Epithelial cell of esophagus (primary cell): ENCODE data around the gene PPP1R3D.

Experiments used
- DNase-seq: peaks from one replicate; pipeline ENCODE4 v3.0.0; 2010; ENCODE audit warnings: low read depth
- H3K4me3 ChIP-seq: 2 replicates; pipeline ENCODE4 v1.5.1; 2011; ENCODE audit warnings: mild to moderate bottlenecking, low read length, control low read depth
- TF ChIP-seq, protein P1 (sequence below): IDR thresholded peaks from 2 replicates; pipeline ENCODE4 v1.5.1; 2011; ENCODE audit warnings: low read depth, mild to moderate bottlenecking, low read length, control low read depth, inconsistent platforms; ENCODE audit not compliant: insufficient read depth; ENCODE audit errors: missing control alignments

Gene PPP1R3D

DNA sequence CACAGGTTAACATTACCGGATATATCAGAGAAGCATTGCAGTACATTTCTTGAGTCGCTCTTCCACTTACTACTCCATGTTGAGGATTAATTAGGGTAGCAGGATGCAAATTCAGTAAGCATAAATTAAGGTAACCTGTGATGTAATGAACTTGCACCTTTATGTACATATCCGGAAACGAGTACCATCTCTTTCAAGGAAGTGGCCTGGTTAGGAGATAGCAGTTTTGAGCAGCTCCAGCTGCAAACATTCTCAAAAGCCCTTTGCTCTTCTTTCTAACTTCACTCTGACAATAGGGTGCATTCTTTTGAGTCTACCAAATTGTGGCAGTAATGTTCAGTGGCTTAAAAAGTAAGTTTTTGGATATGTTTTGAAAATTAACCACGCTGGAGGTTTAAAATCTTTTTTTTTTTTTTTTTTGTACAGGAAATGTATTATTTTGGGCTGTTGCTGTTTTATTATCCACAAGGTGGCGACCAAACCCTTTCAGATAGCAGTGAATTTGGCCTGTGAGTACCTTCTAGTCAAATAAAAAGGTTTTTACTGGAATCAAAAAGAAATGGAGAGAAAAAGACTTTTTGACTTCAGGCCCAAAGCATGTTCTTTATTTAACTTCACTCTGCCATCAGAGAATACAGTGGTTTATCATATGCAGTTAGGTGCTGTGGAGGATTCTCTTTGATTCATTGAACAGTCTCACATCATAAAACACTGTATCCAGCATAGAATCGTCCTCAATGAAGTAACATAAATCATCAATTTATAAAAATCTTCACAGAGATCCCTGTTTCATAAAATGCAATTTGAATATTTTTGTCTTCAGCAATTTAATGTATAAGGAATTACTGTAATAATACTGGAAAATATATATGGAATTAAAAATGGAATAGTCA is 9.0 kb upstream of the PPP1R3D start:
- TF ChIP-seq, protein P1, sequence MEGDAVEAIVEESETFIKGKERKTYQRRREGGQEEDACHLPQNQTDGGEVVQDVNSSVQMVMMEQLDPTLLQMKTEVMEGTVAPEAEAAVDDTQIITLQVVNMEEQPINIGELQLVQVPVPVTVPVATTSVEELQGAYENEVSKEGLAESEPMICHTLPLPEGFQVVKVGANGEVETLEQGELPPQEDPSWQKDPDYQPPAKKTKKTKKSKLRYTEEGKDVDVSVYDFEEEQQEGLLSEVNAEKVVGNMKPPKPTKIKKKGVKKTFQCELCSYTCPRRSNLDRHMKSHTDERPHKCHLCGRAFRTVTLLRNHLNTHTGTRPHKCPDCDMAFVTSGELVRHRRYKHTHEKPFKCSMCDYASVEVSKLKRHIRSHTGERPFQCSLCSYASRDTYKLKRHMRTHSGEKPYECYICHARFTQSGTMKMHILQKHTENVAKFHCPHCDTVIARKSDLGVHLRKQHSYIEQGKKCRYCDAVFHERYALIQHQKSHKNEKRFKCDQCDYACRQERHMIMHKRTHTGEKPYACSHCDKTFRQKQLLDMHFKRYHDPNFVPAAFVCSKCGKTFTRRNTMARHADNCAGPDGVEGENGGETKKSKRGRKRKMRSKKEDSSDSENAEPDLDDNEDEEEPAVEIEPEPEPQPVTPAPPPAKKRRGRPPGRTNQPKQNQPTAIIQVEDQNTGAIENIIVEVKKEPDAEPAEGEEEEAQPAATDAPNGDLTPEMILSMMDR = peak; percentile 72
- H3K4me3 ChIP-seq = no peak overlapping the region
- peak; percentile 72 for DNase-seq

DNA sequence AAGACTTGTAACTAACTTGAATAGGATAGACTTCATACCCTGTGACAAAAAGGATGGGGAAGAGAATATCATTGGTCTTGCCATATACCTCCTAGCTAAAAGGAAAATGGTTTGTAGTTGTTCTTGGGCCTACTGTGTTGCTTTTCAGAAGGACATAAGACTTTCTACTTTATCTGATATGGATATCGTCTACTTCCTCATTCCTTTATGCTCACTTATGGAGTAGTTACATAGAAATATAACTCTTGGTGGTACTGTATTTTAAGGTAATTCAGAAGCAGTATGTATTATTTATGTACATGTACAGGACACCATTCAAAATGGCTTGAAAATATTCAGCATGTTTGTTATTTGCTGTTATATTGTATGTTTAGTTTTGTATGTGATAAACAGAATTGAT is 8.1 kb upstream of the PPP1R3D start:
- TF ChIP-seq, protein P1 = no peak
- DNase-seq = no peak
- no peak overlapping the region for H3K4me3 ChIP-seq

DNA sequence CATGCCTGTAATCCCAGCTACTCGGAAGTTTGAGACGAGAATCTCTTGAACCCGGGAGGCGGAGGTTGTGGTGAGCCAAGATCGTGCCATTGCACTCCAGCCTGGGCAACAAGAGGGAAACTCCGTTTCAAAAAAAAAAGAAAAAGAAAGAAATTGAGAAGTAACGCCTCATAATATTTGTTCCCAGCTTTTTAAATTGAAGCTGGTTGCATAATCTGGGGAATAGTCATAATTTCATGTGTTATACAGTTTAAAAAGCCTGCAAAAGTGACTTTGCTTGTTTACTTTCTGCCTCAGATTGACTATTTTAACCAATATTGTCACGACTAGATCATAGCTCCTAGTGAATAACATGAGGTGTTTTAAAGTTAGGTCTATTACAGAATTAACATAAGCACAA is 7.3 kb upstream of the PPP1R3D start:
- H3K4me3 ChIP-seq = no peak overlapping the region
- TF ChIP-seq, protein P1 = no peak
- DNase-seq = no peak

DNA sequence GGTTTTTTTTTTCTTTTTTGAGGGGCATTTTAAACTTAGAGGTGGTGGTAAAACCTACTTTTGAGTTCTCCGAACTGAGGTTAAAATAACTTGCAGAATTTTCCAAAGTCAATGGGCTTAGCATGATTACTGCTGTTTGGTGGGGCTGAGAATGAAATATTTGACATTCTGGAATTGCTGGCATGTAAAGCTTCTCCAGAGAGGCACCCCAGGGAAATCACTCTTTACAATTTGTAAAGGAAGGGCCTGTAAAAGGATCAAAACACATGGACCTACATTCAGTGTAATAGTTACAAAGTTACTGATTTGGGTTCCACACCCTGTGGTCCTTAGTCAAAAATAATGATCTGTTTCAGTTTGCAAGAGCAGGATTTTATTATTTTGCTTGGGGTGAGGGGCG is 5.6 kb upstream of the PPP1R3D start:
- no peak overlapping the region for H3K4me3 ChIP-seq
- DNase-seq = no peak
- TF ChIP-seq, protein P1 = no peak

DNA sequence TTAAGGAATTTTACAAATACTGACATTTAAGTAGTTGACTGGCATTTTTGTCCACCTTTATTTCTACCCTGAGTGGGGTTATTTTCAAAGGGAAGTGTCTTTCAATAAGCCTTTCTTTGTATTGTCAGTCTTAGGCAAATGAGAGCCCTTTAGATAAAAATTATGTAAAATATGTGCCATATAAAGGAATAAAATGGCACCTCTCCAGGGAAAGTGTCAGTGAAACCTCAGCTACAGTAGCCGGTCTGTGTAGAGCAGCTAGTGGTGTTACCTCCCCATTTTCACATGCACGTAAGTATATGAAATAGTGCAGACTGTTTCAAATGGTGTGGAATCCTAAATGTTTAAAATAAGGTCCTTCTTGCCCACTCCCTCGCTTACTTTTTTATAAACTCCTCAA is 5.1 kb upstream of the PPP1R3D start:
- TF ChIP-seq, protein P1 = no peak
- no peak overlapping the region for H3K4me3 ChIP-seq
- DNase-seq = no peak

DNA sequence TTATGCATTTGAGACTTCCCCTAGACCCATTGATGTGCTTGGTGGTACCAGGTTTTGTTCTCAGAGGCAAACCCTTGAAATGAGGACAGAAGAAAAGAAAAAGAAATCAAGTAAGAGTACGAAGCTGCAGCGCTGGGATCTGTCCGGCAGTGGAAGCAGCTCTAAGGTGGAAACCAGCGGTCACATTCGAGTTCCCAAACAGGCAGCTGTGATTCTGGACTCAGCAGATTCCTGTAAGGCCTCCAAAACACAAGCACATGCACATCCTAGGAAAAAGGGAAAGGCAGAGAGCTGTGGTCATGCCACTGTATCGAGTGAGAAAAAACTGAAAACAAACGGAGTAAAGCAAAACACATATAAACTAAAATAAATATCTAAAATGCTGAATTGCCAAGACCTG is 4.6 kb upstream of the PPP1R3D start:
- H3K4me3 ChIP-seq = no peak overlapping the region

More for the DNA sequence above, 4.6 kb upstream of the PPP1R3D start:
- DNase-seq = no peak
- TF ChIP-seq, protein P1 = no peak
